ENCODE data around the gene PLG. TPM values are rescaled to one million over a fixed set of nuclear protein-coding genes. Genes with fewer than 3 reads are reported as not detected.

Gene PLG
- total and polyA plus RNA-seq, 2 of the 4 experiments (the other 2 are of a cell fraction): not detected

- H2AFZ ChIP-seq (replicated peaks; ENCODE audit: low read length, poor library complexity): no peak overlapping the region
- H3K56ac ChIP-seq (ENCODE audit: extremely low read depth, insufficient read depth, low read length): no peak overlapping the region
- no TSS peak for BruUV-seq (replicated peaks)
- no peaks in the 10 kb centered on the region for H4K20me1 ChIP-seq (ENCODE audit: insufficient read depth, low read length)
- CTCF ChIA-PET: no interaction called here
- no peak overlapping the region for H4K5ac ChIP-seq (ENCODE audit: low read depth, low read length)
- in situ Hi-C loops (cut with MboI; ENCODE audit: low sequenced_read_pairs) (no loop called here), intact Hi-C loops (cut with micrococcal nuclease) (no loop called here), dilution Hi-C loops (cut with HindIII; ENCODE audit: low sequenced_read_pairs, unreplicated experiment) (no loop called here)
- no peaks in the 10 kb centered on the region for H3K27me3 ChIP-seq (ENCODE audit: control insufficient read depth, insufficient read depth, low read length)
- H2BK5ac ChIP-seq (ENCODE audit: low read depth, low read length, poor library complexity, severe bottlenecking): no peak overlapping the region
- no peak overlapping the region for H2BK120ac ChIP-seq (ENCODE audit: low read depth, low read length)
- H3K9ac ChIP-seq (ENCODE audit: low read depth, low read length): no peak overlapping the region
- WGBS, 2 experiments (ENCODE audit: extremely low coverage in 2 of 2, insufficient read length in 1 of 2): no CpG with 5 or more reads among the region's 5 CpGs
- no peaks in the 10 kb centered on the region for H3K36me3 ChIP-seq (ENCODE audit: control insufficient read depth, insufficient read depth, low read length)
- ATAC-seq (ENCODE audit: low read depth) (no peak), DNase-seq (no peak)
- H3K79me1 ChIP-seq (ENCODE audit: low read depth in 1 of 2, low read length in 2 of 2): no peaks in the 10 kb centered on the region
- H3K18ac ChIP-seq (ENCODE audit: low read depth, low read length): no peak overlapping the region
- no peak overlapping the region for H3K23ac ChIP-seq (ENCODE audit: low read depth, low read length)
- H3K27ac ChIP-seq (ENCODE audit: insufficient read depth, low read length): no peak overlapping the region
- TF ChIP-seq RFX5 (IDR thresholded peaks at IDR 0.05; ENCODE audit: low read depth, low read length): no peak
- TF ChIP-seq CHD1 (IDR thresholded peaks at IDR 0.05; ENCODE audit: low read depth, low read length): no peak
- no peak for TF ChIP-seq ELK1 (IDR thresholded peaks at IDR 0.05; ENCODE audit: borderline replicate concordance, low read depth, low read length)
- TF ChIP-seq USF2 (IDR thresholded peaks at IDR 0.05; ENCODE audit: low read depth, low read length): no peak
- TF ChIP-seq CEBPB (IDR thresholded peaks at IDR 0.05; ENCODE audit: low read depth, low read length): no peak
- no peak for TF ChIP-seq RCOR1 (IDR thresholded peaks at IDR 0.05; ENCODE audit: insufficient replicate concordance, low read length)
- no peak for TF ChIP-seq CTCF (conservative IDR thresholded peaks at IDR 0.05; ENCODE audit: low read depth, low read length)
- TF ChIP-seq NFE2L2 (IDR thresholded peaks at IDR 0.05; ENCODE audit: low read depth, low read length): no peak
- TF ChIP-seq RAD21 (IDR thresholded peaks at IDR 0.05; ENCODE audit: low read length): no peak
- no peak for TF ChIP-seq POLR2A (IDR thresholded peaks at IDR 0.05; ENCODE audit: low read depth, low read length)
- no peak for TF ChIP-seq SMC3 (IDR thresholded peaks at IDR 0.05; ENCODE audit: low read depth, low read length)
- no peak for TF ChIP-seq MXI1 (IDR thresholded peaks at IDR 0.05; ENCODE audit: borderline replicate concordance, low read depth, low read length)
- TF ChIP-seq MAFK (IDR thresholded peaks at IDR 0.05; ENCODE audit: low read depth, low read length): no peak
- TF ChIP-seq FOS (IDR thresholded peaks at IDR 0.05; ENCODE audit: low read depth, low read length): no peak
- H2AK5ac ChIP-seq (ENCODE audit: low read depth, low read length): no peak overlapping the region
- no peak overlapping the region for H2BK15ac ChIP-seq (ENCODE audit: low read depth, low read length)
- H2BK20ac ChIP-seq (ENCODE audit: low read depth, low read length): no peak overlapping the region
- no peak overlapping the region for H3K4me3 ChIP-seq (ENCODE audit: insufficient read depth, low read depth, low read length)
- H3K4ac ChIP-seq (ENCODE audit: low read depth, low read length): no peak overlapping the region
- POLR2A ChIA-PET (ENCODE audit: unreplicated experiment): no interaction called here
- H3K9me1 ChIP-seq (ENCODE audit: insufficient read depth, low read length): no peaks in the 10 kb centered on the region
- no peak overlapping the region for H3K14ac ChIP-seq (replicated peaks; ENCODE audit: low read depth, low read length)
- no peak overlapping the region for H3K4me2 ChIP-seq (ENCODE audit: low read depth, low read length)
- no peak overlapping the region for H4K8ac ChIP-seq (ENCODE audit: low read depth in 2 of 2, low read length in 2 of 2)
- H3K4me1 ChIP-seq (ENCODE audit: control insufficient read depth, insufficient read depth, low read length): no peaks in the 10 kb centered on the region
- peaks cover 19% of the 10 kb centered on the region for H3K9me3 ChIP-seq (ENCODE audit: control insufficient read depth, insufficient read depth, low read length)
- H2AK9ac ChIP-seq (replicated peaks; ENCODE audit: low read depth, low read length, poor library complexity): no peak overlapping the region
- no peak overlapping the region for H4K91ac ChIP-seq (ENCODE audit: insufficient read depth, low read depth, low read length)
Measured at GRCh38 chr6:160737934-160738333, 35.9 kb downstream of the PLG start.

Data from IMR-90 (cell line).